HL-60 (cell line): Measurements from ENCODE around the gene SNAPIN.

Experiments used
- POLR2AphosphoS5 ChIP-seq: IDR thresholded peaks from 2 replicates; pipeline ENCODE4 v1.6.1; 2012; ENCODE audit warnings: low read depth
- TF ChIP-seq, protein P1 (sequence below): IDR thresholded peaks from one replicate; pipeline ENCODE4 v1.5.1; 2011; ENCODE audit warnings: low read length, control low read depth, inconsistent platforms; ENCODE audit not compliant: insufficient read depth

GRCh38 chr1:153612755-153613331 is 45.7 kb upstream of the SNAPIN start, which contains the start of gene S100A16:
- TF ChIP-seq, protein P1, sequence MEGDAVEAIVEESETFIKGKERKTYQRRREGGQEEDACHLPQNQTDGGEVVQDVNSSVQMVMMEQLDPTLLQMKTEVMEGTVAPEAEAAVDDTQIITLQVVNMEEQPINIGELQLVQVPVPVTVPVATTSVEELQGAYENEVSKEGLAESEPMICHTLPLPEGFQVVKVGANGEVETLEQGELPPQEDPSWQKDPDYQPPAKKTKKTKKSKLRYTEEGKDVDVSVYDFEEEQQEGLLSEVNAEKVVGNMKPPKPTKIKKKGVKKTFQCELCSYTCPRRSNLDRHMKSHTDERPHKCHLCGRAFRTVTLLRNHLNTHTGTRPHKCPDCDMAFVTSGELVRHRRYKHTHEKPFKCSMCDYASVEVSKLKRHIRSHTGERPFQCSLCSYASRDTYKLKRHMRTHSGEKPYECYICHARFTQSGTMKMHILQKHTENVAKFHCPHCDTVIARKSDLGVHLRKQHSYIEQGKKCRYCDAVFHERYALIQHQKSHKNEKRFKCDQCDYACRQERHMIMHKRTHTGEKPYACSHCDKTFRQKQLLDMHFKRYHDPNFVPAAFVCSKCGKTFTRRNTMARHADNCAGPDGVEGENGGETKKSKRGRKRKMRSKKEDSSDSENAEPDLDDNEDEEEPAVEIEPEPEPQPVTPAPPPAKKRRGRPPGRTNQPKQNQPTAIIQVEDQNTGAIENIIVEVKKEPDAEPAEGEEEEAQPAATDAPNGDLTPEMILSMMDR: no peak
- no peak for TF ChIP-seq POLR2AphosphoS5
